AG08396 (cell line): ENCODE measurements around the gene SYT2.
"Not testable (repeated sequence)": the region's sequence is repeated elsewhere in the genome, so short reads cannot be mapped to it uniquely, and the experiment has no call there.

Experiments used
- DNase-seq: peaks from one replicate; pipeline ENCODE4 v3.0.0; 2012; ENCODE audit warnings: low spot score, mixed read lengths

Gene SYT2

DNA sequence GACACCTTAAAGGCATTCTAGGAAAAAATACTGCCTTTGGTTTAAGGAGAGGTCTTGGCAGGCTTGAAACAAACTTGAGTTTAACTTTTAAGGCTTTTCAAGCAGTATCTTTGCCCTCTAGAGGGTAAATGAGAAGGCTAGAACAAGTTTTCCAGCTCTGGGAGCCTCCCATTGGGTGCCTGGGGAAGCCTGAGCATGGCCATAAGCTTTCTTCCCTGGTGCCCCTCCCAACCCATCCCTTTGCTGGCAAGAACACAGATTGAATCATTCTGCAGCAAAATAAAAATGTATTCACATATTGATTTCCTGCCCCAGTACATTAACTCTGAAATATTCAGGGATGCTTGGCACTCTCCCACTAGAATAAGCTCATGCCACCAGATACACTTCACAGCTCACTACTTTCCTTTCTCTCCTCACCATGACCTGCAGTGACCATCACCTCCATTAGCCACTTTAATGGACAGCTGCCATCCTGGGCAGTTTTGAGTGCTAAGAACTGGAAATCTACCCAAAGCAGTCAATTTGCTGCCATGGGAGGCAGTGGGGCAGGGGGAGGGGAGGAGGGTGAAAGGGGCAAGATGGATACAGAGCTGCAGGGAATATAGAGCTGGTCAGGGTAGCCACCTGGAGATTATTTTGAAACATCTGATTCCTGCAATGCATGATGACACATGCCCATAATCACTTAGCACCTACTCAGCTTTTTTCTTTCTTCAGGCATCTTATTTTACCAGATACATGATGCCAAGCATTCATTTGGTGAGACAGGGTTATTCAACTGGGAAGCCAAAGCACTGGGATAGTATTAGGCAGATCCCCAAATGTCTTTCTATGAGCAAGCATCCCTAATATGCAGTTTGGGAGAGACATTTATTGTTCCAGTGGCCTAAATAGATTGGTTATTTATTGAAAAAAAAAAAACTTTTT is 140.6 kb downstream of the SYT2 start:
- no peak for DNase-seq

DNA sequence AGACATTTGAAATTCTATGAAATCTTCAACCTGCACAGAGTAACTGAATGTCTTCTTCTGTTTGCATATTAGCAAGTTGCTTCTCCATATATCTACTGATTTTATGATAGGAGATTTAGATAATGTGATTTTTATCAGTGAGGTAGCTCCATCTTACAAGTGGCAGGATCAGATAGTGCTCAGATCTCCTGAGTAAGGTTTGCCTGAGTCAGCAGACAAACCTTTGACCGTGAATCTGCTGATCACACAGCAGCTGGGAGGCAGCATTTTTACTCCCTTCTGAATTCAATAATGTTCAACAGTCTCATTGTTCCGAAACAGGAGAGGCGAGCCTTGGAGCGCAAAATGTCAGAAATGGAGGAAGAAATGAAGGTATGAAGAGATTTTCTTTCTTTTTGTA is 141.4 kb downstream of the SYT2 start:
- no peak for DNase-seq

DNA sequence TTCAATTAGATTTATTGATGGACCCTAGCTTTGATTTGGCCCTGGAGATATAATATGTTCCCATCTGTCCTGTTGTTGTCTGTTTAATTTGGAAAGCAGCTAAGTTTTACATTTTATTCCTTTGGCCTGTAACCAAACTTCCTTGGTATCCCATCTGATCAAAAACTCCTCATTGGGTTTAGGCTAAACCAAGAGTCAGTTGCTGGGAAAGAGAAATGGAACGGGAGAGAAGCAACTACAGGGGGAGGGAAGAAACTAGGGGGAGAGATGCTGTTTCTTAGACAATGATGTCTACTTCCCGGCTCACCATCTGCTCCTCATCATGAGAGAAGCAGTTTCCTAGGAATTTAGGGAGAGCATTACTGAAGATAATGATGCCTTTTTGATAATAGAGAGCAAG is 141.8 kb downstream of the SYT2 start:
- no peak for DNase-seq

DNA sequence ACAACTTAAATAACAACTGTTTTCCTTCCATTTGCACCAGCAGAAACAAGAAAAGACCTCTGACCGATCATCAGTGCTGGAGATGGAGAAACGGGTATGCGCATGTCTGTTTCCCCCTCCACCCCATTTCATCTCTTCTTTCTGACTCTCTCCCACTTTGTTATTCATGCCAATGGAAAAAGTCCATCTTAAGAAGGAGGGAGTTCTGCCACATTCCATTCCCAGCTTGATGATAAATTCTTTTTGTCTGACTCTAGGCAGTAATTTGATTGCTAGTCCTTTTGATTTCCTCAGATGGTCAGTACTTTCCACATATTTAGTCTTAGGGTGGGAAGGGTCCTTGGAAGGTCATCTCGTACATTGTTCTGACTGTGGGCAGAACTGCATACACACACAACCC is 142.5 kb downstream of the SYT2 start:
- DNase-seq: no peak

DNA sequence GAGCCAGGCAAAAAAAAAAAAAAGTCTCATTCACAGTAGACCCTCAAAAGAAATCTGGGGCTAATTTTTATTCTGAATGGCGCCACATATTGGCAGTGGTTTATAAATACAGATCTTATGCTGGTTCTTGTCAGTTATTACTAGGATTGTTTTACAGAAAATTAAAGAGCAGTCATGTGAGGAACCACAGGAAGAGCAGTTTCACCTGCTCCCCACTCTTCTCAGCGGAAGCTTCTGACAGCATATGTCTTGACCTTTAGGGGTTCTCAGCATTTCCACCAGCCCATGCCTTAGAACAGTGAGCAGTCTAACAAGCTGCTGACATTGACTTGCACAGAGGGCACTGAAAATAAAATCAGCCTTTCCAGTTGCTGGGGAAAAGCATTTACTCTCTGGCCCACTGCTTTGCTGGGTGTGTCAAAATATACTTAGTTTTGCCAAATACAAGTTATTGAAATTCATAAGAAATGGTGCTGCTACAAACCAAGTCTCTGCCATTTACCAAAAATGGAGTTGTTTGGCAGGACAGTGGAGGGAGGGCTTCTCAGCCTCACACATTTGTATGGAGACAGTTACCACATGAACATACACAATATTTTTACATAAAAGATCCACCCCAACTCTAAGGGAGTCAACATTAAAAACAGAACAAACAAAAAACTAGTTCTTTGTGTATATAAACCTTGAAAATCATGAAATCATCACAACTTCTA is 144.2 kb downstream of the SYT2 start:
- no peak for DNase-seq

DNA sequence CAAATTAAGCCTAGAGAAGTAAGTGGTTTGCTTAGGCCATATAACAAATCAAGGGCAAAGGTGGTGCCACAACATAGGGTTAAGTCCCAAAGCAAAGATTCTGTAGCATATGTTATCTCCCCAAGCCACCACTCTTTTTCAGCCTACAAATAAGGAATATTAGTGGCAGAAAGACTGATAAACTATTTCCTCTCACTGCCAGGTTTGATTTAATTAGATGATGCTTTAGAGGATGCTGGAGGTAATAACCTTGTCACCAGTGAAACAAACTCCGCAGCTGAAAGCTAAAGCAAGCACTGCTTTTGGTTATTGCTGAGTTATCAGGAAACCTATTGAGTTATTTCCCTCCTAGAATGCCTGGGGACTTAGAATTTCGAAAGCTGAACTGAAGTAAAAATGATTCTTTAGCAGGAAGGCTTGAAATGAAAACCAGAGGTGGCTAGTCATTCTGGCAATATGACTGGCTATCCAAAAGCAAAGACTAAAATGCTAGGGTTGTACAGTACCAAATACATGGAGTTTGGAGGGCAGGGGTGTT is 145.2 kb downstream of the SYT2 start:
- no peak for DNase-seq

DNA sequence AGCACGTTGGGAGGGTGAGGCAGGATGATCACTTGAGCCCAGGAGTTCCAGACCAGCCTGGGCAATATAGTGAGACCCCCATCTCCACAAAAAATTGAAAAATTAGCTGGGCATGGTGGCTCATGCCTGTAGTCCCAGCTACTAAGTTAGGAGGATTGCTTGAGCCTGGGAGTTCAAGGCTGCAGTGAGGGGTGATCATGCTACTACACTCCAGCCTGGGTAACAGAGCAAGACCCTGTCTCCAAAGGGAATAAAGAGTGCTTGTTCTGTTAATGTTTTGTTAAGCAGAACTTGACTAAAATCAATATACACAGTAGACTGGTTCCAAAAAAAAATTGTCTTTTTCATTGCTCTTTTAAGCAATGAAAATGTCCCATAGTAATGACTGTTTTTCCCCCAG is 146.4 kb downstream of the SYT2 start:
- DNase-seq: no peak

DNA sequence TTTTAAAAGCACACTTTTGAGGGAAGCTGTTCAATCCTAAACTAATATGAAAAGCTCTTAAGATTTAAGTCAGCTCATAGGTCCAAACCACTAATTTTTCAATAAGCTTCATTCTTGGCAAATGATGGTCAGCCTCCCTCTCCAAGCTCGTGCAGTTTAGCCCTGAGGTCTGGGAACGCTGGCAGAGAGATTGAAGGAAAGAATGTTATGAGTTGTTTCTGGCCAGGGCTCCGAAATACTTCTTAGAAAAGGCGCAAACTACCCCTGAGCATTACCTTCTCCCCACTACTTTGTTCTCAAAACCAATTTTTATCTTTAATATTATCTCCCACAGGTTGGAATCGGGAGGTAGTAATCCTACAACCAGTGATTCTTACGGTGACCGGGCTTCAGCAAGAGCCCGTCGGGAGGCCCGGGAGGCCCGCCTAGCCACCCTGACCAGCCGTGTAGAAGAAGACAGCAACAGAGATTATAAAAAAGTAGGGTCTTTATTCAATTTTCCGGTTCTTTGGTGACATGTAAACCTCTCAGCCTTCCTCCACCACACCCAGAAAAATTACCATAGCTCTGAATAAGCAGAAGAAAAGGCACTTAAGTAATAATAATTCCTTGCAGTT is 147.7 kb downstream of the SYT2 start:
- DNase-seq: no peak

DNA sequence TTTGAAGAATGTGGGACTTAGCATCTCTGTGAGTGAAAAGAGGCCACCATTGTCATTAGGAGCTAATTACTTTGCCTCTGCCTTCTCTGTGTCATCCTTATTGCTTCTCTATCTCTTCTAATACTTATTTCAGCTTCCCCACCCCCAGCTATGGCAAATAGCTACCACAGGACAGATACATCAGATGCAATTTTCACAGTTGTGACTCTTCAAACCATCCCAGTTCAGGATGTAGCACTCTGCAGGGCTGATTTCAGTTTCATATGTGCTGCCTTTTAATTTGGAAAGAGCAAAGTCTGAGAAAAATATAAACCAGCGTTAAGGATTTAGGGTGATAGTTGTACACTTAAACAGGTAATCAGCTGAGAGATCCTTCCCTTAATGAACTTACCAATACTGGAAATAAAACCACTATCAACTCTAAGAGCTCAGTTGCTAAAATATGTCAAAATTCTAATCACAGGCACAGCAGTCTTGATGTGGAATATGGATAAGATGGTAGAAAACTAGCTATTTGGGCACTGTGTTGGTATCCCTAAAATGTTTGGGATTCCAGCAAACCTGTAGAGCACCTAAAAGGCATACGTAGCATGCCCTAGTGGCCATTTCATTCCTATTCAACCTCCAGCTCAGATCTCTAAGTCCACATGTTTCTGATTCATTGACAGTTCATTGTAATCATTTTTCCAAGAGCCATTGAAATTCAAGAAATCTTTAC is 148.4 kb downstream of the SYT2 start:
- no peak for DNase-seq

DNA sequence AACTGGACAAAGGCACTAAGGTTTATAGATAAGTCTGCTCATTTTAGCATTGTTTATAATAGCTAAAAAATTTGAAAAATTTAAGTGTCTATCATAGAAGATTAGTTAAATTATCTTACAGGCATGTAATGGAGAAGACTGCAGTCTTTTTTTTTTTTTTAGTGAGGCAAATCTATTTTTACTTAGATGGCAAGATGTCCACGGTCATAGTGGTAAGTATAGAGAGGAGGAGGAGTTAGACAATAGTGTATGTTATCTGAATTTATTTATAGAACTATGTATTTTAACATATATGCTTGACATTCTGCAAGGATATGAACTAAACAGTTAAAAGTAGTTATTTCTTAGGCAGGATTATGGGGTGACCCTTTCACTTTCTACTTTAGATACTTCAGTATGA is 149.0 kb downstream of the SYT2 start:
- DNase-seq: no peak

DNA sequence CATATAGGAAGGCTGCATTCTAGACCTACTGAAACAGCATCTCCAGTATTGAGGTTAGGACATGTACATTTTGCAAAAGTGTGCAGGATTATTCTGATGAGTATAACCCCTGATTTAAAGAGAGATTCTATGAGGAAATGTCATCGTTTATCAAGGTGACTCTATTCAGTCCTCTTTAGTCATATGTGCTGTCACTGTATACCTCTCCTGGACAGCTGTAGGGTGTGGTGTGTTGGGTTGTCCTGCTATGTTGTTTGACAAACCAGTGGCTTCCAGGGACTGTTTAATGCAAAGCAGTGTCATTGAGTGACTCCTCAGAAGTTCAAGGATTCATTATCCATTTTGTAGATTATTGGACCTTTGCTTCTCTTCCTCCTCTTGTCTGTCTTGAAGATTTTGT is 152.6 kb downstream of the SYT2 start:
- DNase-seq: not testable (repeated sequence)

DNA sequence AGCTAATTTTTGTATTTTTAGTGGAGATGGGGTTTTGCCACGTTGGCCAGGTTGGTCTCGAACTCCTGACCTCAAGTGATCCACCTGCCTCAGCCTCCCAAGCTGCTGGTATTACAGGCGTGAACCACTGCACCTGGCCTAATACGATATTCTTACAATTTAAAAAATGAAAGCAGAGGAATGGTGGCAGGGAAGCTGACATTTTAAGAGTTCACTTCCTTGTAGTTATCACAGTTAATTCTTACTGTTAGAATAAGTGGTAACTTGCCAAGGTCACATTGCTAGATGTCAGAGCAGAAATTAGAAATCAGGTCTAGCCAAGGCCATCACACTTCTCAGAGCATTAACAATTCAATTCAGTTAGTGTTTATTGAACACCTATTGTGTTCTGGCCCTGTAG is 154.2 kb downstream of the SYT2 start:
- not testable (repeated sequence) for DNase-seq

DNA sequence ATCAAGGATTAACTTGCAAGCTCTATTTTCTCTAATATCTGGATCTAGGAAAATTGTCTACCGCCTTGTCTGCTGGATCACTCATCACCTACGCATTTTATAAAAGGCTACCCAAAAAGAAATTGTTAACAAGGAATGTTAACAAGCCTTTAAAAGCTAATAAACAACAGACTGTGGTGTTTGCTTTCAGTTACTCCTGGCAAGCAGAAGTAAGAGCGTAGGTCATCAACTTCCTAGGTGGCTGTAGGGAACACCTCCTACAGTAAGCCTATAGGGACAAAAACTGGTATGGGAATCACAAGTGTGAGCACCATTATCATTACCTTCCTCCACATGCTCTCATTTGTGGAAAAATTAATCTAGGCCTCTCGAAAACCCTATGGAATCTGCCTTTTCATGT is 155.6 kb downstream of the SYT2 start:
- not testable (repeated sequence) for DNase-seq

DNA sequence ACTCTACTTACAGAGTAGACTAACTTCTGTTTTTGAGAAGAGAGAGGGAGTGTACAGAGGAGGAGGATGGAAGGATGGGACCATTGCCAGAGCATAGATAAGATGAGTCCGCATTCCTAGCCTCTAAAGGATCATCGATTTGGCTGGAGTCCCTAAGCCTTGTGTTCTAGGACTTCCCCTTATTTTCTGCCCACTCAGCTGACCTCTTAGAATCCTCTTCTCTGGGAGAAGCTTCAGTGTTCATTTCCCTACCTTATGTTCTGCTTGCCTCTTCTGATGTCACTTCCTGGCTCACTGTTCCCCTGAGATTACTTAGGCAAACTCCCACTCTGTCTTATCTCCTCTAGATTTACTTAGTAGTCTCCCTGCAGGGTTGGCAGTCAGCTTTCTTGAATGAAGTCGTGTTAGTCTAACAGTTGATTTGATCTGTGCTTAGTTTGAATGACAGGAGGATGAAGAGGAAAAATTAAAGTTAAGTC is 156.7 kb downstream of the SYT2 start:
- DNase-seq: no peak

DNA sequence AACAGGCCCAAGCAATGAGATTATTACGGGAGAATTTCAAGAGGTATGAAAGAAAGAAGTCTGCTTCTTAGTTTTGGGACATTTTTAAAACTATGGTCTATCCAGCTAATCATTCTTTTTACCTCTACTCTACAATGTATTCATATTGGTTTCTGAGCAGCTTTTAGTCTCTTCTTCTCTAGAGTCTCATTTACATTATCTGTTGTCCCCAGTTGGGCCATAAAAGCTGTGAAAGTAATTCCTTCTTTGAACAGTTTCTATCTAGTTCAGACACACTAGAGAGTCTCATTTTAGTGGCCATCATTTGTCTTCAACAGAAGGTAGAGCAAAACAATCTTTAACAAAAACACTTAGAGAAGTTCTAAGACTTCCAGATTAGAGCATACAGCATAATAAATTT is 157.2 kb downstream of the SYT2 start:
- not testable (repeated sequence) for DNase-seq

DNA sequence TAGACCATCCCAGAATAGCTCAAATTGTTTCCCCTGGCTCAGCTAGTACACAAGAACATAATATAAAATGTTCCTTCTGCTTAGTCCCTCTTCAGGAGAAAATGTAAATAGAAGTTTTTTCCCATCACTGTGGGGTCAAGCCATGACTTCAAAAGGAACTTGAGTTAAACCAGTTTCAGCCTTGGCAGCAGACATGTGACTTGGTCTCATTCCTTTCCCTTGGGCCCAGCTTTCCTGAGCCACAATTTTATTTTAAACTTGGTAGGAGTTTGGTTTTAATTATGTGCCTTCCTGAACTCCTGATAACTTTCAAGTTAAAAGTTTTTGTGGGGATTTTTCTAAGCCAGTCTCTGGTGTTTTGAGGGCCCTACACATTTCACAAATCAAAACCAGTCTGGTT is 157.6 kb downstream of the SYT2 start:
- DNase-seq: not testable (repeated sequence)

DNA sequence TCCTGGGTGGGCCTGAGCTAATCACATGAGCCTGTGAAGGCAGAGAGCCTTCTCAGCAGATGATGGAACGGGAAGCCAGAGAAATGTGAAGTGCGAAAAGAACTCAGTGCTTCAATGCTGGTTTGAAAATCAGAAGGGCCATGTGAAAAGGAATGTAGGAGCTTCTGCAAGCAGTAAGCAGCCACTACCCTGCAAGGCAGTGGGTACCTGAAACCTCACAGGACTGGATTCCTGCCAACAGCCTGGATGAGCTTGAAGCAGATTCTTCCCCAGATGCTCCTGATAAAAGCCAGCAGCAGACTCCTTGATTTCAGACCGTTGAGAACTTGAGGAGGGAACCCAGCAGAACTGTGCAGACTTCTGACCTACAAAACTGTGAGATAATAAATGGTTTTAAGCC is 158.6 kb downstream of the SYT2 start:
- no peak for DNase-seq

DNA sequence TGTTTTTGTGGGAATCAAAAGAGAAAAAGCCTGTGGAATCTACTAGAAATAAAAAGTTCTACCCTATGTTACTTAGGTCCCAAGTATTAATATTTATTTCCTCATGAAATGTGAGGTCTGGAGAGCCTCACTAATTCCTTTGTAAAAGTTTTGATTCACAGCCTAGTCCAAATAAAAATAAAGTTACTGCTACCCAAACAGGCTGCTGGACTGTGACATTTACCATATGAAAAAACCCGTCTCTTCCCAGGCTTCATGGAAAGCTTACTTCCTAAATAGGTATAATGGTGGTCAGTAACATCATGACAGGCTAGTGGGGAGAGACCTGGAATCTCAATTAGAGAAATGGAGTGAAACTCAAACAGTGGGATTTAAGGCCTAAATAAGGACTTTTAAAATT is 160.2 kb downstream of the SYT2 start:
- DNase-seq: not testable (repeated sequence)

DNA sequence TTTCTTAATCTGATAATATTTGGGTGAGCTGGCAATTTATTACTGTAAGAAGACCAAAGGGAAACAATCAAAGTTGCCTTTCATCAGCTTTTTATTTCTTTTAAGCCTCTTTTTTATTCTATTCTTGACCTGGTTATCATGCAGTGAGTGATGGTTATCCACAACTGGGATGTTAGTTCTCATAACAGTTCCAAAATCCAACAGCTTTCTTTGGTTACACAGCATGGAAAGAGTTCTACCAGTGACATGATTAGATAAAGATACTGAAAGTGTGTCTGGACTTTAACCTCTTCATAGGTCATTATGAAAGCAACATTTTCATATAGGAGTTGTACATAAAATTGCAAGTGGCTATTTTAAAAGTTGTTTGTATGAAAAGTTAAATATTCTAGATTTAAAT is 163.0 kb downstream of the SYT2 start:
- no peak for DNase-seq

DNA sequence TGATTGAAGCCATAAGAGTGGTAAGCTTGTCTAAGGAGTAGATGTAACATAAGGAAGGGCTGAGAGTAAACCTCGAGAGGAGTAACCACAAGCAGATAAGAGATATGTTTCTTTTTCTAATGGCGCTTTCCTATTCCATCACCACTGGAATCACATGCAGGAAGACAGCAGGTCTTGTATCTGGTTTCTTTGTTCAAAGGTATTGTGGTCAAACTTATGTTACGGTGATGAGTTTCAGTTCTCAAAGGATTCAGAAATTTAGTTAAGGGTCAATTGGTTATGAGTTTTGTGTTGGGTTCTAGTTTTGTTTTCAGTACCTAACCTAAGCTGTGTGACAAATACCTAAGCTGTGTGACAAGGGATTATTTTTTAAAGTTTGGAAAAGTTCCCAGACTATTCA is 163.5 kb downstream of the SYT2 start:
- not testable (repeated sequence) for DNase-seq

DNA sequence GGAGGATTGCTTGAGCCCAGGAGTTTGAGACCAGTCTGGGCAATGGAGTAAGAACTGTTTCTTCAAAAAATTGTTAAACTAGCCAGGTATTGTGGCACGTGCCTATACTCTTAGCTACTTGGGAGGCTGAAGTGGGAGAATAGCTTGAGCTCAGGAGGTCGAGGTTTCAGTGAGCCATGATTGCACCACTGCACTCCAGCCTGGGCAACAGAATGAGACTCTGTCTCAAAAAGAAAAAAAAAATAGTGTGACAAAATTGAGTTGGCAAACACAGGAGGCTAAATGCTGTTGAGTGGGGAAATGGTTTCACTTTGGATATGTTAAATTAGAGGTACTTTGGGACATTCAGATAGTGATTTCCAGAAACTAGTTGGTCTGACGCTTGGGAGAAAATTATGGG is 163.9 kb downstream of the SYT2 start:
- DNase-seq: not testable (repeated sequence)
